Caco-2 (cell line): ENCODE data around the gene MAPK14. TPM values are rescaled to one million over a fixed set of nuclear protein-coding genes. Genes with fewer than 3 reads are reported as not detected.
A peak's percentile ranks its signal among the peaks of the same experiment; 100 is the strongest.

Source experiments
- BruUV-seq: library from RNA; stranded (reverse); fragments of 400-500 nt; replicated peaks from 2 replicates; lab custom pipeline; 2021; lab: Mats Ljungman, UMichigan
- CTCF ChIA-PET: fragments of 300-600 bp; sonication (Branson Sonifier 250); formaldehyde crosslinking; loops from one replicate; lab custom pipeline; 2022; ENCODE audit warnings: antibody characterized with exemption; lab: Charles Lee
- POLR2A ChIA-PET: fragments of 300-600 bp; sonication (Branson Sonifier 250); formaldehyde crosslinking; loops from one replicate; lab custom pipeline; 2022; ENCODE audit warnings: antibody characterized with exemption; lab: Charles Lee
- DNase-seq, 2 experiments: peaks; one replicate each; pipeline versions ENCODE4 v3.0.0 to v3.0.0-alpha.2; 2020 to 2022
- H3K27me3 ChIP-seq: replicated peaks from 2 replicates; pipeline ENCODE4 v1.6.0; 2011; ENCODE audit warnings: low read length; ENCODE audit not compliant: control insufficient read depth, insufficient read depth
- H3K36me3 ChIP-seq: 2 replicates; pipeline ENCODE4 v1.5.1; 2011; ENCODE audit warnings: low read length; ENCODE audit not compliant: control insufficient read depth, insufficient read depth
- H3K4me1 ChIP-seq: fragments of 250-450 bp; sonication (Bioruptor Pico); 2 replicates; pipeline ENCODE4 v1.5.1; 2020; ENCODE audit warnings: mild to moderate bottlenecking
- H3K4me3 ChIP-seq: 2 replicates; pipeline ENCODE4 v1.5.1; 2011; ENCODE audit warnings: low read depth, mild to moderate bottlenecking, control low read depth, low read length
- H3K9me3 ChIP-seq: fragments of 250-450 bp; sonication (Bioruptor Pico); 2 replicates; pipeline ENCODE4 v1.5.1; 2020; ENCODE audit warnings: mild to moderate bottlenecking, moderate library complexity
- H3K27ac Mint-ChIP-seq: one replicate; pipeline ENCODE4 v1.8.0; 2022; ENCODE audit warnings: mixed read lengths; ENCODE audit not compliant: unreplicated experiment
- H3K27me3 Mint-ChIP-seq: one replicate; pipeline ENCODE4 v1.8.0; 2022; ENCODE audit warnings: mixed read lengths; ENCODE audit not compliant: insufficient read depth, unreplicated experiment
- H3K36me3 Mint-ChIP-seq: one replicate; pipeline ENCODE4 v1.8.0; 2022; ENCODE audit warnings: mild to moderate bottlenecking, mixed read lengths; ENCODE audit not compliant: insufficient read depth, unreplicated experiment
- H3K4me1 Mint-ChIP-seq: one replicate; pipeline ENCODE4 v1.8.0; 2022; ENCODE audit warnings: low read depth, mixed read lengths; ENCODE audit not compliant: unreplicated experiment
- H3K4me3 Mint-ChIP-seq: one replicate; pipeline ENCODE4 v1.8.0; 2022; ENCODE audit warnings: mild to moderate bottlenecking, moderate library complexity, mixed read lengths; ENCODE audit not compliant: unreplicated experiment
- H3K9me3 Mint-ChIP-seq: one replicate; pipeline ENCODE4 v1.8.0; 2022; ENCODE audit warnings: mixed read lengths; ENCODE audit not compliant: unreplicated experiment
- intact Hi-C: fragments of 100-400 bp; cut with micrococcal nuclease; formaldehyde crosslinking; loops from one replicate; pipeline ENCODE4 v1.10.0; 2022; ENCODE audit not compliant: unreplicated experiment
- total RNA-seq: library from RNA; stranded (reverse); gene quantifications from 2 replicates; pipeline ENCODE4 v1.2.3, GENCODE V29; 2022
- TF ChIP-seq, protein P1 (sequence below), 2 experiments: fragments of 200-600 bp in 1 of 2; IDR thresholded peaks; 1 replicate in 1 of 2; 2 replicates in 1 of 2; pipeline versions ENCODE4 v1.5.1 to v1.8.0; 2011 to 2022; ENCODE audit warnings: antibody characterized with exemption in 1 of 2, control low read depth in 1 of 2, inconsistent platforms in 1 of 2, low read depth in 1 of 2, low read length in 1 of 2, mild to moderate bottlenecking in 1 of 2, moderate library complexity in 1 of 2; ENCODE audit not compliant: insufficient read depth in 1 of 2, severe bottlenecking in 1 of 2, unreplicated experiment in 1 of 2

Gene MAPK14
- total RNA-seq, 1 experiment from 2014 or later: 72.0 TPM

DNA sequence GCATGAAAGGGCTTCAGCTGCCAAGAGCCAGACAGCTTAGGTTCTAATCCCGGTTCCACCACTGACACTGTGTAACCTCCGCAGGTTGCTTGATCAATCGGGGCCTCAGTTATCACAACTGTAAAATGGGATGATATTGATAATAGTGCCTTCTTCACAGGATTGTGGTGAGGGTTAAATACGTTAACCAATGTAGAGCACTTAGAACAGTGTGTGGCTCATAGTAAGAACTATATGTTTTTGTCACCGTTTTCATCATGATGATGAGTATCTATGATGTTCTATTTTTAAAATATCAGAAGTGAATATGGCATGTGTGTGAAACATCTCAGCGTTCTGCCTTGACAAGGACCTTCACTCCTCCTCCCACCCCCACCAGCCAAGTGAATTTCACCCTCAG, 92.4 kb downstream of the MAPK14 start:
- Mint-ChIP-seq H3K27me3 (no peaks in the 10 kb centered on the region), H3K4me1 (peaks cover 13% of the 10 kb centered on the region), H3K36me3 (peaks cover 34% of the 10 kb centered on the region), H3K27ac (no peak overlapping the region), H3K9me3 (no peaks in the 10 kb centered on the region), H3K4me3 (no peak overlapping the region)
- TF ChIP-seq, protein P1, sequence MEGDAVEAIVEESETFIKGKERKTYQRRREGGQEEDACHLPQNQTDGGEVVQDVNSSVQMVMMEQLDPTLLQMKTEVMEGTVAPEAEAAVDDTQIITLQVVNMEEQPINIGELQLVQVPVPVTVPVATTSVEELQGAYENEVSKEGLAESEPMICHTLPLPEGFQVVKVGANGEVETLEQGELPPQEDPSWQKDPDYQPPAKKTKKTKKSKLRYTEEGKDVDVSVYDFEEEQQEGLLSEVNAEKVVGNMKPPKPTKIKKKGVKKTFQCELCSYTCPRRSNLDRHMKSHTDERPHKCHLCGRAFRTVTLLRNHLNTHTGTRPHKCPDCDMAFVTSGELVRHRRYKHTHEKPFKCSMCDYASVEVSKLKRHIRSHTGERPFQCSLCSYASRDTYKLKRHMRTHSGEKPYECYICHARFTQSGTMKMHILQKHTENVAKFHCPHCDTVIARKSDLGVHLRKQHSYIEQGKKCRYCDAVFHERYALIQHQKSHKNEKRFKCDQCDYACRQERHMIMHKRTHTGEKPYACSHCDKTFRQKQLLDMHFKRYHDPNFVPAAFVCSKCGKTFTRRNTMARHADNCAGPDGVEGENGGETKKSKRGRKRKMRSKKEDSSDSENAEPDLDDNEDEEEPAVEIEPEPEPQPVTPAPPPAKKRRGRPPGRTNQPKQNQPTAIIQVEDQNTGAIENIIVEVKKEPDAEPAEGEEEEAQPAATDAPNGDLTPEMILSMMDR (IDR thresholded peaks at IDR 0.05; ENCODE audit: insufficient read depth in 1 of 2, low read depth in 1 of 2, low read length in 1 of 2, severe bottlenecking in 1 of 2, unreplicated experiment in 1 of 2): no peak
- ChIA-PET CTCF (no interaction called here), POLR2A (no interaction called here)
- no peak for DNase-seq
- Histone ChIP-seq H3K36me3 (no peaks in the 10 kb centered on the region), H3K4me1 (peaks cover 18% of the 10 kb centered on the region), H3K4me3 (no peak overlapping the region), H3K27me3 (no peaks in the 10 kb centered on the region), H3K9me3 (no peaks in the 10 kb centered on the region)
- no TSS peak for BruUV-seq
- intact Hi-C loops: loop anchor here (5.0 kb wide), 1 partner anchor 242 kb away; no protein-coding TSS in a partner anchor

DNA sequence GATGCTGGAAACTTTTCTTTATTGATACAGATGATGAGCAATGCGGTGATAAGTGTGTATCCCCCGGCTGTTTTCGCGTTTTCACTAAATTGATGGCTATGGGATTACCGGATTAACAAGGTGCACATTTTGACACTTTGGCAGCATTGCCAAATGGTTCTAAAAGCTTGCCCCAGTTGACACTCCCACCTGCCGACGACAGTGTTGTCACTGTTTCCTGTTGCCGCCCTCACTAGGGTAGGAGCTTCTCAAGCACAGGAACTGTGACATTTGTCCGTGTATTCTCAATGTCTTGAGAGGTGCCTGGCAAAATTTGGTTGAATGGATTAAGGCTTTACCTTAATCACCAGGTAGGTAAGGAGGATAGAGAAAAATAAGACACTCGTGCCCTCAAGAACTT, 92.9 kb downstream of the MAPK14 start:
- Histone ChIP-seq H3K36me3 (no peaks in the 10 kb centered on the region), H3K9me3 (no peaks in the 10 kb centered on the region), H3K4me3 (no peak overlapping the region), H3K4me1 (peaks cover 18% of the 10 kb centered on the region), H3K27me3 (no peaks in the 10 kb centered on the region)
- Mint-ChIP-seq H3K36me3 (peaks cover 34% of the 10 kb centered on the region), H3K9me3 (no peaks in the 10 kb centered on the region), H3K27ac (peak overlapping the region; percentile 45), H3K4me1 (peaks cover 13% of the 10 kb centered on the region), H3K27me3 (no peaks in the 10 kb centered on the region), H3K4me3 (no peak overlapping the region)
- CTCF ChIA-PET: interaction anchor here (0.6 kb wide), 1 partner anchor 195 kb away, joined by 5 read pairs; no protein-coding TSS in a partner anchor
- POLR2A ChIA-PET: no interaction called here
- TF ChIP-seq, protein P1 (IDR thresholded peaks at IDR 0.05; ENCODE audit: insufficient read depth in 1 of 2, low read depth in 1 of 2, low read length in 1 of 2, severe bottlenecking in 1 of 2, unreplicated experiment in 1 of 2): no peak
- no TSS peak for BruUV-seq
- intact Hi-C loops: loop anchor here (5.0 kb wide), 1 partner anchor 242 kb away; no protein-coding TSS in a partner anchor
- DNase-seq: no peak

DNA sequence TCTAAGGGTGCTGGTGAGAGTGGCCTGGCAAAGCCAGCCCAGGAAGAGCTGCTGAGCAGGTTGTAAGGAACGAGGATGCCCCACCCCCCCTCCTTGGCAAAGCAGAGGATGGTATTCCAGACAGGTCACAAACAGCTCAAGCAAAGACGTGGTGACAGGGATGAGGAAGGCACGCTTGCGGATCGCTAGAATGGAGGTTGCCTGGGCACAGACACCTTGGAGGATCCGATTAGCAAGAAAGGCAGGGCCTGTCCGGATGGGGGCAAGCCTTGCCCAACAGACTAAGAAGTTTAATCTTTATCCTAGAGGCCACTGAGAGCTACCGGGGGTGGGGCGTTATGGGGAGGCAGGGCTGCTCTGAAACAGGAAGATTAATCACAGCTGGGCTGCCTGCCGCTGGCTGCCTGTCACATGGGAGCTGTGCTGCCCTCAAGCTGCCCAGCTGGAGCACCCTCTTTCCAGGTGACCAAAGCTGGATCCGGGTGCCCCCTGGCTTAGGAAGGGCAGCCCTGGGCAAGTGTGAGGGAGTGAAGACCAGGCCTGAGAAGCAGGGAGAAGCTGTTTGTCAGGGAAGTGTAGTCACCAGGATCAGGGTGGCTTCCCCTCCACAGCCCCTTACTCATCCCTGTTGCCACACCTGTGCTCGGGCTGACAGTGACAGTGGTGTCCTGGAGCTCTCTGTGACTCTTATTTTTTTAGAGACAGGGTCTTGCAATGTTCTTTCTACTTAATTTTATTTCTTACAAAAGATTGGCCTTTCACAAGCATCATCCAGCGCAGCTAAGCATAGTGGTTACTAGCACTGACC, 93.6 kb downstream of the MAPK14 start:
- Mint-ChIP-seq H3K27me3 (no peaks in the 10 kb centered on the region), H3K27ac (peak overlapping the region; percentile 45), H3K4me1 (peaks cover 13% of the 10 kb centered on the region), H3K36me3 (peaks cover 34% of the 10 kb centered on the region), H3K4me3 (no peak overlapping the region), H3K9me3 (no peaks in the 10 kb centered on the region)
- H3K4me1 ChIP-seq: peaks cover 18% of the 10 kb centered on the region
- POLR2A ChIA-PET: no interaction called here
- CTCF ChIA-PET: interaction anchor here (0.6 to 1.3 kb wide), 2 partner anchors 93 to 195 kb away, joined by 3 to 5 read pairs; partner anchors contain the start of gene MAPK14
- TF ChIP-seq, protein P1 (IDR thresholded peaks at IDR 0.05; ENCODE audit: insufficient read depth in 1 of 2, low read depth in 1 of 2, low read length in 1 of 2, severe bottlenecking in 1 of 2, unreplicated experiment in 1 of 2): no peak
- H3K9me3 ChIP-seq: no peaks in the 10 kb centered on the region
- DNase-seq: peak in 1 of 2 experiments; percentile 11
- no peaks in the 10 kb centered on the region for H3K36me3 ChIP-seq
- H3K27me3 ChIP-seq: no peaks in the 10 kb centered on the region
- no TSS peak for BruUV-seq
- no peak overlapping the region for H3K4me3 ChIP-seq
- intact Hi-C loops: loop anchor here (5.0 kb wide), 1 partner anchor 241 kb away; no protein-coding TSS in a partner anchor
